22Rv1 (cell line): ENCODE results near the gene USP4.
"Not testable (repeated sequence)": the region's sequence is repeated elsewhere in the genome, so short reads cannot be mapped to it uniquely, and the experiment has no call there.

ENCODE experiments used
- H3K27ac ChIP-seq: fragments of 450-650 bp; 2 replicates; pipeline ENCODE4 v1.5.1; 2017
- ZFX ChIP-seq: fragments of 450-650 bp; IDR thresholded peaks from 2 replicates; pipeline ENCODE4 v1.6.1; 2017; ENCODE audit warnings: antibody characterized with exemption, borderline replicate concordance
- TF ChIP-seq, protein P1 (sequence below): fragments of 450-650 bp; IDR thresholded peaks from 2 replicates; pipeline ENCODE4 v1.5.1; 2017; ENCODE audit warnings: mild to moderate bottlenecking

The USP4 gene

DNA sequence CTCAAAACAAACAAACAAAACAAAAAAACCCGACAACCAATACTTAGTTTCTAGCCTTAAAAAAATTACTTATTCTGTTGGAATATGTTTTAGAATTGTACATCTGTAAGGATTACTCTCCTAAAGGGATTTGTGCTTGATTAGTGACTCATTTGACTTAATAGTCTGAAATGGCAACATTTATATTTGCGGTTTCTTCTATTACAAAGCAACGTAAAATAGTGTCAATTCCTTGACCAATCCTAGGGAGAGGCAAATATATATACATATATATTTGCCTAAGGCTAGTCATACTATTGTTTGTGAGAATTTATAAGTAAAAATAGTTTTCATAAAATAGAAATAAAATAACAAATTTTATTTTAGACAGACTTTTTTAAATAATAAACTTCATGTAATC is 102.5 kb downstream of the USP4 start:
- no peak overlapping the region for H3K27ac ChIP-seq
- TF ChIP-seq, protein P1, sequence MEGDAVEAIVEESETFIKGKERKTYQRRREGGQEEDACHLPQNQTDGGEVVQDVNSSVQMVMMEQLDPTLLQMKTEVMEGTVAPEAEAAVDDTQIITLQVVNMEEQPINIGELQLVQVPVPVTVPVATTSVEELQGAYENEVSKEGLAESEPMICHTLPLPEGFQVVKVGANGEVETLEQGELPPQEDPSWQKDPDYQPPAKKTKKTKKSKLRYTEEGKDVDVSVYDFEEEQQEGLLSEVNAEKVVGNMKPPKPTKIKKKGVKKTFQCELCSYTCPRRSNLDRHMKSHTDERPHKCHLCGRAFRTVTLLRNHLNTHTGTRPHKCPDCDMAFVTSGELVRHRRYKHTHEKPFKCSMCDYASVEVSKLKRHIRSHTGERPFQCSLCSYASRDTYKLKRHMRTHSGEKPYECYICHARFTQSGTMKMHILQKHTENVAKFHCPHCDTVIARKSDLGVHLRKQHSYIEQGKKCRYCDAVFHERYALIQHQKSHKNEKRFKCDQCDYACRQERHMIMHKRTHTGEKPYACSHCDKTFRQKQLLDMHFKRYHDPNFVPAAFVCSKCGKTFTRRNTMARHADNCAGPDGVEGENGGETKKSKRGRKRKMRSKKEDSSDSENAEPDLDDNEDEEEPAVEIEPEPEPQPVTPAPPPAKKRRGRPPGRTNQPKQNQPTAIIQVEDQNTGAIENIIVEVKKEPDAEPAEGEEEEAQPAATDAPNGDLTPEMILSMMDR = no peak
- TF ChIP-seq ZFX = no peak

DNA sequence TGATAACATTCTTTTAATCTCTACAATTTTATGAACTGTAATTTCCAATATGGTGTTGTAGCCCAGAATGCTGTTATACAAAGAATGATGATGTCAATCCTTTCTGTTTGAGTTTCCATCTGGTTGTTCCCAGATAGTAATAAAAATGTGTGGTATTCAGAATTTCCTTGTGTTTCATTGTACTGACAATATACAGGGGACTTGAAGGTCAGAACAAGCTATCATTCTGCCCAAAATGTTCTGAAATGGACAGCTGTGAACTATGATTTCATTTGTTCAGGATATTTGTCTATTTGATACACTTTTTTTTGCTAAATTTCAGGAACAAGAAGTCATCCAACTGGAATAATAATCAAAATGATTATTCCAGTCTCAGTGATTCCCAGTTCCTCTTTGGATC is 103.6 kb downstream of the USP4 start:
- TF ChIP-seq ZFX = no peak
- TF ChIP-seq, protein P1 = no peak

DNA sequence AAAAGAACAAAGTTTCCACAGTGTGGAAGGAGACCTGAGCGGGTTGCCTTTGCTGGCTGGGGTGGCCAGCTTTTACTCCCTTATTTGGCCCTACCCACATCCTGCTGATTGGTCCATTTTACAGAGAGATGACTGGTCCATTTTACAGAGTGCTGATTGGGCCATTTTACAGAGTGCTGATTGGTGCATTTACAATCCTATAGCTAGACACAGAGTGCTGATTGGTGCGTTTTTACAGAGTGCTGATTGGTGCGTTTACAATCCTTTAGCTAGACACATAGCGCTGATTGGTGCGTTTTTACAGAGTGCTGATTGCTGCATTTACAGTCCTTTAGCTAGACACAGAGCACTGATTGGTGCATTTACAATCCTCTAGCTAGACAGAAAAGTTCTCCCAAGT is 111.0 kb downstream of the USP4 start:
- not testable (repeated sequence) for H3K27ac ChIP-seq

More for the DNA sequence above, 103.6 kb downstream of the USP4 start:
- no peak overlapping the region for H3K27ac ChIP-seq
